ENCODE measurements around the gene C2orf68. TPM values are rescaled to one million over a fixed set of nuclear protein-coding genes. Genes with fewer than 3 reads are reported as not detected.
A peak's percentile ranks its signal among the peaks of the same experiment; 100 is the strongest.

C2orf68 gene
- total and polyA plus RNA-seq, 2 of the 13 experiments (the other 11 are each of a cell fraction or from before 2014, with no cell fraction given) = 47.1 to 77.4 TPM

DNA sequence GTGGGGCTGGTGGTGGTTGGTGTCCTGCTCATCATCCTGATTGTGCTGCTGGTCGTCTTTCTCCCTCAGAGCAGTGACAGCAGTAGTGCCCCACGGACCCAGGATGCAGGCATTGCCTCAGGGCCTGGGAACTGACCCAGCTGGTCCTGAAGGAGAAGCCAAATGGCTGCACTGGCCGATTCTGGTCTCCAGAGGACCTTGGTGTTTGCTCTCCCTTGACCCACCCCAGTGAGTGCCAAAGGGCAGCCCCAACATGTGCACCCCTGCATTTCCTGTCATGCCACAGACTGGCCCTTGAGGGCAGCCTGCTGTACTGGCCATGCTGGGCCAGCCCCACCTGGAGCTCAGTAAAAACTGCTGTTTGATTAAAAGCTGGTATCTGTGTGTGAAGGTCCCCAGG lies 18.8 kb downstream of the C2orf68 start (continued):
- TF ChIP-seq, protein P1, sequence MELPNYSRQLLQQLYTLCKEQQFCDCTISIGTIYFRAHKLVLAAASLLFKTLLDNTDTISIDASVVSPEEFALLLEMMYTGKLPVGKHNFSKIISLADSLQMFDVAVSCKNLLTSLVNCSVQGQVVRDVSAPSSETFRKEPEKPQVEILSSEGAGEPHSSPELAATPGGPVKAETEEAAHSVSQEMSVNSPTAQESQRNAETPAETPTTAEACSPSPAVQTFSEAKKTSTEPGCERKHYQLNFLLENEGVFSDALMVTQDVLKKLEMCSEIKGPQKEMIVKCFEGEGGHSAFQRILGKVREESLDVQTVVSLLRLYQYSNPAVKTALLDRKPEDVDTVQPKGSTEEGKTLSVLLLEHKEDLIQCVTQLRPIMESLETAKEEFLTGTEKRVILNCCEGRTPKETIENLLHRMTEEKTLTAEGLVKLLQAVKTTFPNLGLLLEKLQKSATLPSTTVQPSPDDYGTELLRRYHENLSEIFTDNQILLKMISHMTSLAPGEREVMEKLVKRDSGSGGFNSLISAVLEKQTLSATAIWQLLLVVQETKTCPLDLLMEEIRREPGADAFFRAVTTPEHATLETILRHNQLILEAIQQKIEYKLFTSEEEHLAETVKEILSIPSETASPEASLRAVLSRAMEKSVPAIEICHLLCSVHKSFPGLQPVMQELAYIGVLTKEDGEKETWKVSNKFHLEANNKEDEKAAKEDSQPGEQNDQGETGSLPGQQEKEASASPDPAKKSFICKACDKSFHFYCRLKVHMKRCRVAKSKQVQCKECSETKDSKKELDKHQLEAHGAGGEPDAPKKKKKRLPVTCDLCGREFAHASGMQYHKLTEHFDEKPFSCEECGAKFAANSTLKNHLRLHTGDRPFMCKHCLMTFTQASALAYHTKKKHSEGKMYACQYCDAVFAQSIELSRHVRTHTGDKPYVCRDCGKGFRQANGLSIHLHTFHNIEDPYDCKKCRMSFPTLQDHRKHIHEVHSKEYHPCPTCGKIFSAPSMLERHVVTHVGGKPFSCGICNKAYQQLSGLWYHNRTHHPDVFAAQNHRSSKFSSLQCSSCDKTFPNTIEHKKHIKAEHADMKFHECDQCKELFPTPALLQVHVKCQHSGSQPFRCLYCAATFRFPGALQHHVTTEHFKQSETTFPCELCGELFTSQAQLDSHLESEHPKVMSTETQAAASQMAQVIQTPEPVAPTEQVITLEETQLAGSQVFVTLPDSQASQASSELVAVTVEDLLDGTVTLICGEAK (IDR thresholded peaks at IDR 0.05) = no peak
- TF ChIP-seq, protein P1 (CRISPR knock-in tag; IDR thresholded peaks at IDR 0.05) = no peak
- TF ChIP-seq ZNF138 (CRISPR knock-in tag; IDR thresholded peaks at IDR 0.05; ENCODE audit: low read depth) (no peak), SAP130 (CRISPR knock-in tag; IDR thresholded peaks at IDR 0.05; ENCODE audit: low read depth) (peak; percentile 70), NAIF1 (CRISPR knock-in tag; IDR thresholded peaks at IDR 0.05; ENCODE audit: borderline replicate concordance) (no peak), ZNF256 (CRISPR knock-in tag; conservative IDR thresholded peaks at IDR 0.05) (no peak), RAD51 (IDR thresholded peaks at IDR 0.05; ENCODE audit: borderline replicate concordance) (no peak), ZNF430 (CRISPR knock-in tag; IDR thresholded peaks at IDR 0.05) (no peak), THAP11 (CRISPR knock-in tag; IDR thresholded peaks at IDR 0.05) (peak; percentile 40; the same call in 1 of the 2 replicates), SCMH1 (CRISPR knock-in tag; IDR thresholded peaks at IDR 0.05; ENCODE audit: borderline replicate concordance) (no peak), KLF6 (CRISPR knock-in tag; IDR thresholded peaks at IDR 0.05) (no peak), ATAD3A (CRISPR knock-in tag; IDR thresholded peaks at IDR 0.05) (no peak), PAF1 (CRISPR knock-in tag; IDR thresholded peaks at IDR 0.05) (no peak), ZC3H13 (CRISPR knock-in tag; IDR thresholded peaks at IDR 0.05) (no peak)
- TF ChIP-seq, protein P2, sequence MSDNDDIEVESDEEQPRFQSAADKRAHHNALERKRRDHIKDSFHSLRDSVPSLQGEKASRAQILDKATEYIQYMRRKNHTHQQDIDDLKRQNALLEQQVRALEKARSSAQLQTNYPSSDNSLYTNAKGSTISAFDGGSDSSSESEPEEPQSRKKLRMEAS (IDR thresholded peaks at IDR 0.05) = peak; percentile 67
- TF ChIP-seq, protein P3, sequence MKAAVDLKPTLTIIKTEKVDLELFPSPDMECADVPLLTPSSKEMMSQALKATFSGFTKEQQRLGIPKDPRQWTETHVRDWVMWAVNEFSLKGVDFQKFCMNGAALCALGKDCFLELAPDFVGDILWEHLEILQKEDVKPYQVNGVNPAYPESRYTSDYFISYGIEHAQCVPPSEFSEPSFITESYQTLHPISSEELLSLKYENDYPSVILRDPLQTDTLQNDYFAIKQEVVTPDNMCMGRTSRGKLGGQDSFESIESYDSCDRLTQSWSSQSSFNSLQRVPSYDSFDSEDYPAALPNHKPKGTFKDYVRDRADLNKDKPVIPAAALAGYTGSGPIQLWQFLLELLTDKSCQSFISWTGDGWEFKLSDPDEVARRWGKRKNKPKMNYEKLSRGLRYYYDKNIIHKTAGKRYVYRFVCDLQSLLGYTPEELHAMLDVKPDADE (CRISPR knock-in tag; IDR thresholded peaks at IDR 0.05) = no peak
- TF ChIP-seq, protein P4, sequence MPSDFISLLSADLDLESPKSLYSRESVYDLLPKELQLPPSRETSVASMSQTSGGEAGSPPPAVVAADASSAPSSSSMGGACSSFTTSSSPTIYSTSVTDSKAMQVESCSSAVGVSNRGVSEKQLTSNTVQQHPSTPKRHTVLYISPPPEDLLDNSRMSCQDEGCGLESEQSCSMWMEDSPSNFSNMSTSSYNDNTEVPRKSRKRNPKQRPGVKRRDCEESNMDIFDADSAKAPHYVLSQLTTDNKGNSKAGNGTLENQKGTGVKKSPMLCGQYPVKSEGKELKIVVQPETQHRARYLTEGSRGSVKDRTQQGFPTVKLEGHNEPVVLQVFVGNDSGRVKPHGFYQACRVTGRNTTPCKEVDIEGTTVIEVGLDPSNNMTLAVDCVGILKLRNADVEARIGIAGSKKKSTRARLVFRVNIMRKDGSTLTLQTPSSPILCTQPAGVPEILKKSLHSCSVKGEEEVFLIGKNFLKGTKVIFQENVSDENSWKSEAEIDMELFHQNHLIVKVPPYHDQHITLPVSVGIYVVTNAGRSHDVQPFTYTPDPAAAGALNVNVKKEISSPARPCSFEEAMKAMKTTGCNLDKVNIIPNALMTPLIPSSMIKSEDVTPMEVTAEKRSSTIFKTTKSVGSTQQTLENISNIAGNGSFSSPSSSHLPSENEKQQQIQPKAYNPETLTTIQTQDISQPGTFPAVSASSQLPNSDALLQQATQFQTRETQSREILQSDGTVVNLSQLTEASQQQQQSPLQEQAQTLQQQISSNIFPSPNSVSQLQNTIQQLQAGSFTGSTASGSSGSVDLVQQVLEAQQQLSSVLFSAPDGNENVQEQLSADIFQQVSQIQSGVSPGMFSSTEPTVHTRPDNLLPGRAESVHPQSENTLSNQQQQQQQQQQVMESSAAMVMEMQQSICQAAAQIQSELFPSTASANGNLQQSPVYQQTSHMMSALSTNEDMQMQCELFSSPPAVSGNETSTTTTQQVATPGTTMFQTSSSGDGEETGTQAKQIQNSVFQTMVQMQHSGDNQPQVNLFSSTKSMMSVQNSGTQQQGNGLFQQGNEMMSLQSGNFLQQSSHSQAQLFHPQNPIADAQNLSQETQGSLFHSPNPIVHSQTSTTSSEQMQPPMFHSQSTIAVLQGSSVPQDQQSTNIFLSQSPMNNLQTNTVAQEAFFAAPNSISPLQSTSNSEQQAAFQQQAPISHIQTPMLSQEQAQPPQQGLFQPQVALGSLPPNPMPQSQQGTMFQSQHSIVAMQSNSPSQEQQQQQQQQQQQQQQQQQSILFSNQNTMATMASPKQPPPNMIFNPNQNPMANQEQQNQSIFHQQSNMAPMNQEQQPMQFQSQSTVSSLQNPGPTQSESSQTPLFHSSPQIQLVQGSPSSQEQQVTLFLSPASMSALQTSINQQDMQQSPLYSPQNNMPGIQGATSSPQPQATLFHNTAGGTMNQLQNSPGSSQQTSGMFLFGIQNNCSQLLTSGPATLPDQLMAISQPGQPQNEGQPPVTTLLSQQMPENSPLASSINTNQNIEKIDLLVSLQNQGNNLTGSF (CRISPR knock-in tag; IDR thresholded peaks at IDR 0.05) = no peak
